ENCODE data around the gene ZNF536.

DNA sequence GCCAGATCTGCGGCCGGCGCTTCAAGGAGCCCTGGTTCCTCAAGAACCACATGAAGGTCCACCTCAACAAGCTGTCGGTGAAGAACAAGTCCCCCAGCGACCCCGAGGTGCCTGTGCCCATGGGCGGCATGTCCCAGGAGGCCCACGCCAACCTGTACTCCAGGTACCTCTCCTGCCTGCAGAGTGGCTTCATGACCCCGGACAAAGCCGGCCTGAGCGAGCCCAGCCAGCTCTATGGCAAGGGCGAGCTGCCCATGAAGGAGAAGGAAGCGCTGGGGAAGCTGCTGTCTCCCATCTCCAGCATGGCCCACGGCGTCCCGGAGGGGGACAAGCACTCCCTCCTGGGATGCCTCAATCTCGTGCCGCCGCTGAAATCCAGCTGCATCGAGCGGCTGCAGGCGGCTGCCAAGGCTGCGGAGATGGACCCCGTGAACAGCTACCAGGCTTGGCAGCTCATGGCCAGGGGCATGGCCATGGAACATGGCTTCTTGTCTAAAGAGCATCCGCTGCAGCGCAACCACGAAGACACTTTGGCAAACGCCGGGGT lies 72.6 kb downstream of the ZNF536 start:
- TF ChIP-seq, protein P1, sequence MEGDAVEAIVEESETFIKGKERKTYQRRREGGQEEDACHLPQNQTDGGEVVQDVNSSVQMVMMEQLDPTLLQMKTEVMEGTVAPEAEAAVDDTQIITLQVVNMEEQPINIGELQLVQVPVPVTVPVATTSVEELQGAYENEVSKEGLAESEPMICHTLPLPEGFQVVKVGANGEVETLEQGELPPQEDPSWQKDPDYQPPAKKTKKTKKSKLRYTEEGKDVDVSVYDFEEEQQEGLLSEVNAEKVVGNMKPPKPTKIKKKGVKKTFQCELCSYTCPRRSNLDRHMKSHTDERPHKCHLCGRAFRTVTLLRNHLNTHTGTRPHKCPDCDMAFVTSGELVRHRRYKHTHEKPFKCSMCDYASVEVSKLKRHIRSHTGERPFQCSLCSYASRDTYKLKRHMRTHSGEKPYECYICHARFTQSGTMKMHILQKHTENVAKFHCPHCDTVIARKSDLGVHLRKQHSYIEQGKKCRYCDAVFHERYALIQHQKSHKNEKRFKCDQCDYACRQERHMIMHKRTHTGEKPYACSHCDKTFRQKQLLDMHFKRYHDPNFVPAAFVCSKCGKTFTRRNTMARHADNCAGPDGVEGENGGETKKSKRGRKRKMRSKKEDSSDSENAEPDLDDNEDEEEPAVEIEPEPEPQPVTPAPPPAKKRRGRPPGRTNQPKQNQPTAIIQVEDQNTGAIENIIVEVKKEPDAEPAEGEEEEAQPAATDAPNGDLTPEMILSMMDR (IDR thresholded peaks at IDR 0.05), result no peak
- no peak for TF ChIP-seq ZFX (IDR thresholded peaks at IDR 0.05; ENCODE audit: borderline replicate concordance)
